ENCODE results near the gene NARS2.
"Not testable (repeated sequence)": the region's sequence is repeated elsewhere in the genome, so short reads cannot be mapped to it uniquely, and the experiment has no call there.

Gene NARS2

GRCh38 chr11:78489184-78489583 is 85.5 kb downstream of the NARS2 start:
- DNase-seq (ENCODE audit: low spot score): no peak

- DNase-seq (ENCODE audit: low spot score): no peak
Measured at GRCh38 chr11:78478536-78478935, 96.1 kb downstream of the NARS2 start.

GRCh38 chr11:78476066-78476465 is 98.6 kb downstream of the NARS2 start:
- no peak for DNase-seq (ENCODE audit: low spot score)

- no peak for DNase-seq (ENCODE audit: low spot score)
Measured at GRCh38 chr11:78474451-78474850, 100.2 kb downstream of the NARS2 start.

- no peak for DNase-seq (ENCODE audit: low spot score)
Measured at GRCh38 chr11:78472905-78473304, 101.8 kb downstream of the NARS2 start.

- DNase-seq (ENCODE audit: low spot score): no peak
Measured at GRCh38 chr11:78472382-78472781, 102.3 kb downstream of the NARS2 start.

- DNase-seq (ENCODE audit: low spot score): no peak
Measured at GRCh38 chr11:78470861-78471442, 103.7 kb downstream of the NARS2 start.

- DNase-seq (ENCODE audit: low spot score): no peak
Measured at GRCh38 chr11:78469896-78470295, 104.8 kb downstream of the NARS2 start.

- DNase-seq (ENCODE audit: low spot score): no peak
Measured at GRCh38 chr11:78467931-78468330, 106.7 kb downstream of the NARS2 start.

GRCh38 chr11:78467370-78467769 is 107.3 kb downstream of the NARS2 start:
- DNase-seq (ENCODE audit: low spot score): no peak

GRCh38 chr11:78465169-78465942 is 109.3 kb downstream of the NARS2 start:
- no peak for DNase-seq (ENCODE audit: low spot score)

GRCh38 chr11:78464787-78465168 is 109.9 kb downstream of the NARS2 start:
- DNase-seq (ENCODE audit: low spot score): not testable (repeated sequence)

- DNase-seq (ENCODE audit: low spot score): no peak
Measured at GRCh38 chr11:78460471-78460870, 114.2 kb downstream of the NARS2 start.

GRCh38 chr11:78459738-78460137 is 114.9 kb downstream of the NARS2 start:
- DNase-seq (ENCODE audit: low spot score): no peak

- DNase-seq (ENCODE audit: low spot score): no peak
Measured at GRCh38 chr11:78457448-78457847, 117.2 kb downstream of the NARS2 start.

- DNase-seq (ENCODE audit: low spot score): no peak
Measured at GRCh38 chr11:78453140-78453935, 121.3 kb downstream of the NARS2 start.

GRCh38 chr11:78451371-78452150 is 123.1 kb downstream of the NARS2 start:
- DNase-seq (ENCODE audit: low spot score): no peak

- no peak for DNase-seq (ENCODE audit: low spot score)
Measured at GRCh38 chr11:78450866-78451265, 123.8 kb downstream of the NARS2 start.

- DNase-seq (ENCODE audit: low spot score): no peak
Measured at GRCh38 chr11:78449866-78450265, 124.8 kb downstream of the NARS2 start.

- no peak for DNase-seq (ENCODE audit: low spot score)
Measured at GRCh38 chr11:78446210-78446609, 128.5 kb downstream of the NARS2 start.

- DNase-seq (ENCODE audit: low spot score): no peak
Measured at GRCh38 chr11:78444726-78445125, 129.9 kb downstream of the NARS2 start.

GRCh38 chr11:78441956-78442355 is 132.7 kb downstream of the NARS2 start:
- DNase-seq (ENCODE audit: low spot score): no peak

Data from LoVo (cell line).